Hippocampal formation (tissue), 2 donors: ENCODE measurements around the gene SPATA2L.
A peak's percentile ranks its signal among the peaks of the same experiment; 100 is the strongest.
"Not testable (repeated sequence)": the region's sequence is repeated elsewhere in the genome, so short reads cannot be mapped to it uniquely, and the experiment has no call there.

Experiments
- DNase-seq, 2 donors: peaks; one replicate each; lab custom pipeline; 2025; lab: John Stamatoyannopoulos, UW

SPATA2L gene

GRCh38 chr16:89690392-89690901 lies 11.1 kb downstream of the SPATA2L start:
- no peak for DNase-seq

DNA sequence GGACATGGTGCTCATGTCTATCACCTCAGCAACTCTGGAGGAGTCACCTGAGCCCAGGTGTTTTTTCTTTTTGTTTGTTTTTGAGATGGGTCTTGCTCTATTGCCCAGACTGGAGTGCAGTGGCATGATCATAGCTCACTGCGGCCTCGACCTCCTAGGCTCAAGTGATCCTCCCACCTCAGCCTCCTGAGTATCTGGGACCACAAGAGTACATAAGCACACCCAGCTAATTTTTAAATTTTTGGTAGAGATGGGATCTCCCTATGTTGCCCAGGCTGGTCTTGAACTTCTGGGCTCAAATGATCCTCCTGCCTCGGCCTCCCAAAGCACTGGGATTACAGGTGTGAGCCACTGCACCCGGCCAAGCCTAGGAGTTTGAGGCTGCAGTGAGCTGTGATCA lies 11.9 kb downstream of the SPATA2L start:
- not testable (repeated sequence) for DNase-seq

DNA sequence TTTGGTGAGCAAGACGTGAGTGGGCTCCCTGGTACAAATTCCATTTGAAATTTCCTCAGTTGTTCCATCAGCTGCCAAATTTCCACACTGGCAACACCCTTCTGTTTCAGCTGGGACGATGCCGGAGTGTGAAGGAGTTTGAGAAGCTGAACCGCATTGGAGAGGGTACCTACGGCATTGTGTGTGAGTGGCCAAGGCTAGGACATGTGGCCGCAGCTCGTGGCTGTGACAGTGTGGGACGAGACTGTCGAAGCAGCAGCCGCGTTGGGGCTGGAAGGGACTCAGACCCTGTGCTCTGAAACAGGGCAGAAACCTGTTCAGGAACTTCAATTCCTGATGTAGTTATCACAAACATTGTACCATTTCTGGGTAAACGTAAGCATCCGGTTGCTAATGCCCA lies 12.4 kb downstream of the SPATA2L start:
- DNase-seq, result no peak

DNA sequence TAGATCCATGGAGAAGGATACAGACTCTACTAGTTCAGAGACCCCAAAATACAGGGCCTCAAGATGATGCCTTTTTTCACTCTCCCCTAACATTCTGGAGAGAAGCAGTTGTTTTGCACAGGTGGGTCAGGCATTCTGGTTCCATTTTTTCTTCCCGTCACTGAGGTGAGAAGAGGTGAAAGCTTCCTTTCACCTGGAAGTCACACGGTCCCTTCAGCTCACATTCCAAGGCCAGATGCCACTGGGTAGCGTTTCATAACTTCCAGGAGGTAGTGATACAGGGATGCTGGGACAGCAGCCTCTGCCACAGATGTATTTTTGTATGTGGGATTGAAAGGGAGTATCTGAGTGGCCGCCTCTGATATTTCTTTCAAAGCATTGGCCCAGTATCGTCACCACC lies 13.1 kb downstream of the SPATA2L start:
- DNase-seq, result no peak

DNA sequence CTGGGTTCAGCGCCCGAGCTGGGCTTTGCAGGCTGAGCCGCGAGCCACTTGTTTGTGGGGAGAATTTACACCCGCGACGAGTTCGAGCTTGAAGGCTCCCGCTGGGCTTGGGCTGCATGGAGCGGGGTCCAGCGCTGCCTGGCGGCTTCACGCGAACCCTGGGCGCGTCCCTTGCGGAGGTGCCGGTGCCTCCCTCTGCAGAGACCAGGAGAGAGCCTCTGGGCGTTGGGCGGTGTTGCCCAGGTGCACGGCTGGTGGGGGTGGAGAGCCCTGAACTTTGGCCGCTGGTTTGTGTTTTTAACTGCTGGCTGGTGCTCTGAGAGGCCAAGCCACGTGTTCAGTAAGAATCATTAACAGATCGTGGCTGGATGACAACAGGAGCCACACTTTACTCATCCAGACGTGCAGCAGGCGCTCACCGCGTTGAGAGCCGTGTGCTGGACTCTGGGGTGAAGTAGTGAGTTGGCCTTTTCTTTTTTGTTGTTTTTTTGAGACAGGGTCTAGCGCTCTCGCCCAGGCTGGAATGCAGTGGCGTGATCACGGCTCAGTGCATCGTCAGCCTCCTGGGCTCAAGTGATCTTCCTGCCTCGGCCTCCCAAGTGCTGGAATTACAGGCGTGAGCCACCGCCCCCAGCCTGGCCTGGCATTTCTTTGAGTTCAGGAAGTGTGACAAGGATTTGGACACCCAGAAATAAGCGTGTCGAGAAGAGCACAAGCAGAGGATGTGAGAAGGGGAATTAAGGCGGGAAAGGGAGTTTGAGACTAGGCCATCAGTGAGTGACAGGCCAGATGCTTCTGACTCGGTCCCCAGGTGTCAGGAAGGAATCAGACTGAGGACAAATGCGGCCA lies 14.2 kb downstream of the SPATA2L start:
- no peak for DNase-seq

DNA sequence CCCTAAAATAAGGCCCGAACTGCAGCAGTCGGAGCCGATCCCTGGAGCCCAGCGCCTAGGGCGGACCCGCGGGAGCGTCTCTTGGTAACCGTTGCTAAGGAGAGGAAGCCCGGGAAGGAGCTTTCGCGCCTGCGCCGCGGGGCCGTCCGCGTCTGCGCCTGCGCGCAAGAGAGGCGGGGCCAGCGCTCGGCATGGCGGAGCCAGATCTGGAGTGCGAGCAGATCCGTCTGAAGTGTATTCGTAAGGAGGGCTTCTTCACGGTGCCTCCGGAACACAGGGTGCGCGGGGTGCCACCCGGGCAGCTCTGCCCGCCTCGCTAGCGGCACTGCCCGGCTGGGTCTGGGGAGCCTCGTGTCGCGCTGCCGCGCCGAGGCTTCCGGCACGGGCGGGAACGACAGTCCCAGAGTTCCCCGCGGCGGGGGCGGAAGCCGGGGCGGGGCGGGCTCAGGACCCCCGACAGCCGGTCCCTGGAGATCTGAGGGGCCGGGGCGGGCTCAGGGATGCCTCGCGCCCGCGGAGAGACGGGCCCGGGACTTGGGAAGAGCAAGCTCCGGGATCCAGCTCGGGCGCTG lies 14.9 kb downstream of the SPATA2L start, which contains the start of gene CDK10:
Gene CDK10 (plus strand): TSS at position 170 of the 572 bp plus-strand sequence. CDS start 22 bp downstream, at position 192.
- peak; percentile 42 to 84 for DNase-seq

- DNase-seq, result no peak
These were observed 15.6 kb downstream of the SPATA2L start for GRCh38 chr16:89685916-89686315.

GRCh38 chr16:89678258-89678657 lies 23.2 kb downstream of the SPATA2L start:
- DNase-seq, result no peak

DNA sequence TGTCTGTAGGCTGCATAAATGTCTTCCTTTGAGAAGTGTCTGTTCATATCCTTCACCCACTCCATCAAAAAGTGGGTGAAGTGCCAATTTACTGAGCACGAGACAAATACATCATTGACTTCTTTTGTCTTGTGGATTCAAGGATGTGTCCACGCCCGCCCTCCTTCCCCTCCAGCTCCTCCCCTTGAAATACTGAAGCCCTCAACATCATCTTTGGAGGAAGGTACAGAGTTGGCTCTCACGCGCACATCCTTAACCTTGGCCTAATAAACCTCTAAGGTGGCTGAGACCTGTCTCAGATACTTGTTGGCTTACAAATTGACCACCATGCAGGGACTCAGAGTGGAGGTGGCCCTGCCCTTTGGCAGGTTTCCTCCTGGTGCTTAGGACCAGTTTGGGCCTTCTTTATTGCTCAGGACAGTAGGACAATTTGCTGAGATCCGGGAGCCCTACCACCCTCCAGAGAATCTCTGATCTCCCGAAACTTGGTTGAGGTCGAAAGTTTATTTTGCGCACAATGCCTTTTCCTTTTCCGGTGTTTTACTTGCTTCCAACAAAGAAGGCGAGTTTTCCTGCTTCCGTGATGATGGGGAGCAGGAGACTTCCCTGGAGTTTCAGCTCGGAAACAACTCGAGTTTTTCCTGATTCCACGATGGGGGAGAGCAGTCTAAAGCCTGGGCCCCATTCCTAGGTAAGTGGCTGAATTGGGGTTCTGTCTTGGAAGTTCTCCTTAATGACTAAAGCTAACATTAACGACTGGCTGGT lies 29.1 kb downstream of the SPATA2L start:
- DNase-seq, result no peak

DNA sequence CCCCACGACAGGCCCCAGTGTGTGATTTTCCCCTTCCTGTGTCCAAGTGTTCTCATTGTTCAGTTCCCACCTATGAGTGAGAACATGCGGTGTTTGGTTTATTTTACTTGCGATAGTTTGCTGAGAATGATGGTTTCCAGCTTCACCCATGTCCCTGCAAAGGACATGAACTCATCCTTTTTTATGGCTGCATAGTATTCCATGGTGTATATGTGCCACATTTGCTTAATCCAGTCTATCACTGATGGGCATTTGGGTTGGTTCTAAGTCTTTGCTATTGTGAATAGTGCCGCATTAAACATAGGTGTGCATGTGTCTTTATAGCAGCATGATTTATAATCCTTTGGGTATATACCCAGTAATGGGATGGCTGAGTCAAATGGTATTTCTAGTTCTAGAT lies 29.9 kb downstream of the SPATA2L start:
- DNase-seq, result not testable (repeated sequence)

DNA sequence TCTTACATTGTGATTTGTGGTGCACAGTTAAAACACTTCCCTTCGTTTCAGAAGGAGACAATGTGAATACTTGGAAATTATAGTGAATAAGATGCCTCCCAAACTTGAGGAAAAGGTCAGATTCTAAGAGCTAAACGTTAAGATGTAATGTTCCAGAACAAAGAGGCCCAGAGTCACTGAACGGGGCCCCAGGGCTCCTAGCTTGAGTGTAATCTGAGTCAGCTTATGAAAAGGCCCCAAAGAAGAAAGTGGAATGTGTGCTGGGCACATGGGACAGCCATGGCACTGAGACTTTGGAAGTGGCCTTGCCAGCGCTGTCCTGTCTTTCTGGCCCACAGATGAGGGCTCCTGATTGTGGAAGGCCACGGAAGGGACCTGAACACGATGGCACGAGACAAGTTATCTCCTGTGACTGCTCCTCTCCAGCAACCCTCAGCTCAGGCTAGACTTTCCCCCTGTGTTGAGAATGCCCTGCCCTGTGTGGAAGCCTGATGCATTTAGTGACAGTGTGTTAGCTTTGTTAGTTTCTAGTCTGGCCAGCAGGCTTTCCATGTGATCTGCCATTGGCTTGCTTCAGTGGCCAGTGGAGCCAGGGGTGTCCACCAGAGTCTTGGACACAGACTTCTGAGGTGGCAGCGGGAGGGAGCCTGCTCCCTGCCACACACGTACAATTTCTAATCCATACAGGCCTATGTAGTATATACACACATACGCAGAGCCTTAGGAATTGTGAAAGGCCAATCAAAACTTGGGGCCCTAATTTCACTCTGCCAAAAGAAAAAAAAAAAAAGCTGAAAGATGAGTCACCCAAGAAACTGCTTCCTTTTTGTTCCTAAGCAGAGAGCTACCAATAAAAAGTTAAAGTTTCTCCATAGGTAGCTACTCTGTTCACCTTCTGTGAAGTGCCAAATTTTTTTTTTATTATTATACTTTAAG lies 30.7 kb downstream of the SPATA2L start:
- DNase-seq, result no peak

- no peak for DNase-seq
These were observed 31.8 kb downstream of the SPATA2L start for GRCh38 chr16:89669755-89670154.

DNA sequence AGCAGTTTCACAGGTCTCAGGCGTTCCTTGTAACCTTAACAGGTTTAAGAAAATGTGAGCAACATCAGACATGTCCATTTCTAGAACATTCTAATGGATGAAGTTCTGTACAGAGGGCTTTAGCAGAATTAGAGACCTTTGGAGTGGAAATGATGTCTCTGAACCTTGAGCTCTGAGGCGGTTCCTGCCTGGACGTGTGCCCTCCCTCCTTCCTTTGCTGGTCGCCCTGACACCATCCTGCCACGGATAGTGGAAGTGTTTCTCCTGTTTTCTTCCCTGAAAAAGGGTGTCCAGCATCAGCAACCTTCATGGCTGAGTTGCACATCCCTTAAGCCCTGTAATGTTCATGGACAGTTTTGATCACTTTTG lies 32.7 kb downstream of the SPATA2L start:
- DNase-seq, result no peak

GRCh38 chr16:89667633-89668032 lies 33.9 kb downstream of the SPATA2L start:
- DNase-seq, result no peak

GRCh38 chr16:89667000-89667399 lies 34.5 kb downstream of the SPATA2L start:
- DNase-seq, result not testable (repeated sequence)

GRCh38 chr16:89664238-89664637 lies 37.3 kb downstream of the SPATA2L start:
- DNase-seq, result not testable (repeated sequence)

GRCh38 chr16:89661215-89661614 lies 40.3 kb downstream of the SPATA2L start:
- DNase-seq, result no peak

DNA sequence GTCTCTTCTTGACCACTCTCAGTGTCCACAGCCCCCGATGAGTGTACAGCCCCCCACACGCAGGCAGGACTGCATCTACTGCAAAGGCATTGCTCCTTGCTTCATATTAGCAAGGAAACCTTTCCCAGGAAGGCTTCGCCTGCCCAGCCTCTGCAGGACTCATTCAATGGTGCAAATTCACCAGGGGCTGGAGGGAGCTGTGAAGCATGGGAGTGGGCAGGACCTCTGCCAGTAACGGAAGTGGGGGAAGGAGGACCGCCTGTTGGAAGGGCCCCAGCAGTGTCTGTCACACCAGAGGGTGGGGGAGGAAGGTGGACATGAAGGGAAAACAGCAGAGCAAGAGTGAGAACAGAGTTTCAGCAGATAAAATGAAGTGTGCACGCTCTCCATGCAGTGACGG lies 41.4 kb downstream of the SPATA2L start:
- DNase-seq, result no peak

GRCh38 chr16:89658221-89658879 lies 43.2 kb downstream of the SPATA2L start:
- no peak for DNase-seq

DNA sequence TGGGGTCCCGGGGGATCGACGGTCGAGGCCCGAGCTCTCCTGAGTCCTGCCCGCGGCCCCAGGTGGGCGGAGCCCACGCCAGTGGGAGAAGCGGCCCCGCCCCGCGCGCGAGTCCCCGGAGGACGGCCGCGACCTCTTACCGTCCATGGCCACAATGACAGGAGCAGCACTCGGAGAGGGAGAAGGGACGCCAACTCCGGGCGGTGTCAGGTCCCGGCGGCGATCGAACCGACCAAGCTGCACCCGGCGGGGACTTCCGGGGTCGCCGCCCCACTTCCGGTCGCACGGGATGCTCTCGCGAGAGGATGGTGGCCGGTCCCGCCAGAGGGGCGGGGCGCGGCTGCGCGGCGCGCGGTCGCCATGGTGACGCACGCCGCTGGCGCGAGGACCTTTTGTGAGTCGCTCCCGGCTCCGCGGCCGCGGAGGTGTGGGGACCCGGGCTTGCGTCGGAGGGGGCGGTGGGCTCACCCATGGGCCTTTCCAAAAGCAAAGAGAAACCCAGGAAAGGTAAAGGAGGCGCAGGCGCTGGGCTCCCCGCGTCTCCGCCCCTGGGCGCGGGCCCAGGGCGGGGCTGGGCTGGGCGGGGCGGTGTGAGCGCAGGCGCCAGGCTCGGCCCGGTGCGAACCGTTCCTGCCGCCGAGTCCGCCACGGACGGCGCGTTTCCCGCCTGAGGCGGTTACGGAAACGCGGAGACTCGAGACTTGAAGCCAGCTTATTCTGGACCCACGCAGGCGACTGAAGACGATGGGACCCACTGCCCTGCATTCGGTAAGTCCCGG lies 43.9 kb downstream of the SPATA2L start, which contains the start of the genes CHMP1A and SPATA33:
Gene CHMP1A (minus strand): TSS at position 267 of the 779 bp plus-strand sequence. CDS start 120 bp downstream, at position 147.
Gene SPATA33 (plus strand): TSS at position 395 of the 779 bp plus-strand sequence. CDS start 76 bp downstream, at position 471.
- DNase-seq, result peak; percentile 80 to 81
